Caco-2 (cell line): ENCODE results near the gene VWA7. TPM values are rescaled to one million over a fixed set of nuclear protein-coding genes. Genes with fewer than 3 reads are reported as not detected.
A peak's percentile ranks its signal among the peaks of the same experiment; 100 is the strongest.

Experiments
- BruUV-seq: library from RNA; stranded (reverse); fragments of 400-500 nt; replicated peaks from 2 replicates; lab custom pipeline; 2021; lab: Mats Ljungman, UMichigan
- CTCF ChIA-PET: fragments of 300-600 bp; sonication (Branson Sonifier 250); formaldehyde crosslinking; loops from one replicate; lab custom pipeline; 2022; ENCODE audit warnings: antibody characterized with exemption; lab: Charles Lee
- POLR2A ChIA-PET: fragments of 300-600 bp; sonication (Branson Sonifier 250); formaldehyde crosslinking; loops from one replicate; lab custom pipeline; 2022; ENCODE audit warnings: antibody characterized with exemption; lab: Charles Lee
- DNase-seq, 2 experiments: peaks; one replicate each; pipeline versions ENCODE4 v3.0.0 to v3.0.0-alpha.2; 2020 to 2022
- H3K27me3 ChIP-seq: replicated peaks from 2 replicates; pipeline ENCODE4 v1.6.0; 2011; ENCODE audit warnings: low read length; ENCODE audit not compliant: control insufficient read depth, insufficient read depth
- H3K36me3 ChIP-seq: 2 replicates; pipeline ENCODE4 v1.5.1; 2011; ENCODE audit warnings: low read length; ENCODE audit not compliant: control insufficient read depth, insufficient read depth
- H3K4me1 ChIP-seq: fragments of 250-450 bp; sonication (Bioruptor Pico); 2 replicates; pipeline ENCODE4 v1.5.1; 2020; ENCODE audit warnings: mild to moderate bottlenecking
- H3K4me3 ChIP-seq: 2 replicates; pipeline ENCODE4 v1.5.1; 2011; ENCODE audit warnings: low read depth, mild to moderate bottlenecking, control low read depth, low read length
- H3K9me3 ChIP-seq: fragments of 250-450 bp; sonication (Bioruptor Pico); 2 replicates; pipeline ENCODE4 v1.5.1; 2020; ENCODE audit warnings: mild to moderate bottlenecking, moderate library complexity
- H3K27ac Mint-ChIP-seq: one replicate; pipeline ENCODE4 v1.8.0; 2022; ENCODE audit warnings: mixed read lengths; ENCODE audit not compliant: unreplicated experiment
- H3K27me3 Mint-ChIP-seq: one replicate; pipeline ENCODE4 v1.8.0; 2022; ENCODE audit warnings: mixed read lengths; ENCODE audit not compliant: insufficient read depth, unreplicated experiment
- H3K36me3 Mint-ChIP-seq: one replicate; pipeline ENCODE4 v1.8.0; 2022; ENCODE audit warnings: mild to moderate bottlenecking, mixed read lengths; ENCODE audit not compliant: insufficient read depth, unreplicated experiment
- H3K4me1 Mint-ChIP-seq: one replicate; pipeline ENCODE4 v1.8.0; 2022; ENCODE audit warnings: low read depth, mixed read lengths; ENCODE audit not compliant: unreplicated experiment
- H3K4me3 Mint-ChIP-seq: one replicate; pipeline ENCODE4 v1.8.0; 2022; ENCODE audit warnings: mild to moderate bottlenecking, moderate library complexity, mixed read lengths; ENCODE audit not compliant: unreplicated experiment
- H3K9me3 Mint-ChIP-seq: one replicate; pipeline ENCODE4 v1.8.0; 2022; ENCODE audit warnings: mixed read lengths; ENCODE audit not compliant: unreplicated experiment
- CTCF ChIP-seq, 2 experiments: fragments of 200-600 bp in 1 of 2; IDR thresholded peaks; 1 replicate in 1 of 2; 2 replicates in 1 of 2; pipeline versions ENCODE4 v1.5.1 to v1.8.0; 2011 to 2022; ENCODE audit warnings: antibody characterized with exemption in 1 of 2, control low read depth in 1 of 2, inconsistent platforms in 1 of 2, low read depth in 1 of 2, low read length in 1 of 2, mild to moderate bottlenecking in 1 of 2, moderate library complexity in 1 of 2; ENCODE audit not compliant: insufficient read depth in 1 of 2, severe bottlenecking in 1 of 2, unreplicated experiment in 1 of 2
- intact Hi-C: fragments of 100-400 bp; cut with micrococcal nuclease; formaldehyde crosslinking; loops from one replicate; pipeline ENCODE4 v1.10.0; 2022; ENCODE audit not compliant: unreplicated experiment
- total RNA-seq: library from RNA; stranded (reverse); gene quantifications from 2 replicates; pipeline ENCODE4 v1.2.3, GENCODE V29; 2022

Gene VWA7
- total RNA-seq, 1 experiment from 2014 or later, result 0.61 TPM

GRCh38 chr6:31765910-31766794, 11.0 kb downstream of the VWA7 start:
- no peaks in the 10 kb centered on the region for H3K27me3 ChIP-seq
- no peak for TF ChIP-seq CTCF (IDR thresholded peaks at IDR 0.05; ENCODE audit: insufficient read depth in 1 of 2, low read depth in 1 of 2, low read length in 1 of 2, severe bottlenecking in 1 of 2, unreplicated experiment in 1 of 2)
- BruUV-seq, result no TSS peak
- Mint-ChIP-seq H3K4me3 (no peak overlapping the region), H3K4me1 (peaks cover 18% of the 10 kb centered on the region), H3K36me3 (peaks cover 9% of the 10 kb centered on the region), H3K9me3 (no peaks in the 10 kb centered on the region), H3K27ac (no peak overlapping the region), H3K27me3 (no peaks in the 10 kb centered on the region)
- no peak overlapping the region for H3K4me3 ChIP-seq
- H3K36me3 ChIP-seq, result 0 out of 2 replicates have a peak, but pooled peaks cover 1% of the 10 kb centered on the region
- H3K9me3 ChIP-seq, result no peaks in the 10 kb centered on the region
- POLR2A ChIA-PET, result no interaction called here
- no peak for DNase-seq
- intact Hi-C loops, result no loop called here
- CTCF ChIA-PET, result interaction anchor here (0.7 kb wide), 1 partner anchor 36 kb away, joined by 3 read pairs; no protein-coding TSS in a partner anchor
- H3K4me1 ChIP-seq, result peaks cover 14% of the 10 kb centered on the region

GRCh38 chr6:31765559-31765909, 11.6 kb downstream of the VWA7 start:
- Histone ChIP-seq H3K4me1 (peaks cover 14% of the 10 kb centered on the region), H3K27me3 (no peaks in the 10 kb centered on the region), H3K9me3 (no peaks in the 10 kb centered on the region), H3K36me3 (0 out of 2 replicates have a peak, but pooled peaks cover 1% of the 10 kb centered on the region), H3K4me3 (no peak overlapping the region)
- Mint-ChIP-seq H3K27ac (peak overlapping the region; percentile 53), H3K4me1 (peaks cover 18% of the 10 kb centered on the region), H3K9me3 (no peaks in the 10 kb centered on the region), H3K27me3 (no peaks in the 10 kb centered on the region), H3K36me3 (peaks cover 11% of the 10 kb centered on the region), H3K4me3 (no peak overlapping the region)
- CTCF ChIA-PET, result no interaction called here
- TF ChIP-seq CTCF (IDR thresholded peaks at IDR 0.05; ENCODE audit: insufficient read depth in 1 of 2, low read depth in 1 of 2, low read length in 1 of 2, severe bottlenecking in 1 of 2, unreplicated experiment in 1 of 2), result no peak
- DNase-seq, result no peak
- no TSS peak for BruUV-seq
- intact Hi-C loops, result no loop called here
- POLR2A ChIA-PET, result no interaction called here

- no peaks in the 10 kb centered on the region for H3K27me3 ChIP-seq
- no peak overlapping the region for H3K4me3 Mint-ChIP-seq
- H3K9me3 Mint-ChIP-seq, result no peaks in the 10 kb centered on the region
- H3K4me1 Mint-ChIP-seq, result peaks cover 10% of the 10 kb centered on the region
- H3K27ac Mint-ChIP-seq, result no peak overlapping the region
- no TSS peak for BruUV-seq
- ChIA-PET CTCF (interaction anchor here (0.6 to 0.8 kb wide), 3 partner anchors 25 to 83 kb away, joined by 3 to 6 read pairs (median 3); partner anchors contain the start of genes ABHD16A and LY6G5C), POLR2A (no interaction called here)
- H3K36me3 ChIP-seq, result 0 out of 2 replicates have a peak, but pooled peaks cover 1% of the 10 kb centered on the region
- DNase-seq, result no peak
- intact Hi-C loops, result no loop called here
- no peaks in the 10 kb centered on the region for H3K9me3 ChIP-seq
- no peaks in the 10 kb centered on the region for H3K27me3 Mint-ChIP-seq
- no peak for TF ChIP-seq CTCF (IDR thresholded peaks at IDR 0.05; ENCODE audit: insufficient read depth in 1 of 2, low read depth in 1 of 2, low read length in 1 of 2, severe bottlenecking in 1 of 2, unreplicated experiment in 1 of 2)
- no peak overlapping the region for H3K4me3 ChIP-seq
- H3K36me3 Mint-ChIP-seq, result peaks cover 18% of the 10 kb centered on the region
- peaks cover 9% of the 10 kb centered on the region for H3K4me1 ChIP-seq
Observed at GRCh38 chr6:31764198-31764597, 12.9 kb downstream of the VWA7 start.
